Glutamatergic neuron (in vitro differentiated cells): Measurements from ENCODE around the gene POSTN. TPM values are rescaled to one million over a fixed set of nuclear protein-coding genes. Genes with fewer than 3 reads are reported as not detected.
"Not testable (repeated sequence)": the region's sequence is repeated elsewhere in the genome, so short reads cannot be mapped to it uniquely, and the experiment has no call there.

ENCODE experiments used
- DNase-seq: peaks from one replicate; pipeline ENCODE4 v3.0.0; 2022
- H3K27ac Mint-ChIP-seq: one replicate; pipeline ENCODE4 v1.8.0; 2020; ENCODE audit warnings: mild to moderate bottlenecking, mixed read lengths, inconsistent platforms; ENCODE audit not compliant: unreplicated experiment
- H3K27me3 Mint-ChIP-seq: one replicate; pipeline ENCODE4 v1.8.0; 2020; ENCODE audit warnings: mild to moderate bottlenecking, moderate library complexity, mixed read lengths, inconsistent platforms; ENCODE audit not compliant: unreplicated experiment
- H3K36me3 Mint-ChIP-seq: one replicate; pipeline ENCODE4 v1.8.0; 2020; ENCODE audit warnings: mild to moderate bottlenecking, mixed read lengths, inconsistent platforms; ENCODE audit not compliant: unreplicated experiment
- H3K4me1 Mint-ChIP-seq: one replicate; pipeline ENCODE4 v1.8.0; 2020; ENCODE audit warnings: mild to moderate bottlenecking, low read depth, mixed read lengths, inconsistent platforms; ENCODE audit not compliant: unreplicated experiment
- H3K4me3 Mint-ChIP-seq: one replicate; pipeline ENCODE4 v1.8.0; 2020; ENCODE audit warnings: mild to moderate bottlenecking, mixed read lengths, inconsistent platforms; ENCODE audit not compliant: unreplicated experiment
- H3K9me3 Mint-ChIP-seq: one replicate; pipeline ENCODE4 v1.8.0; 2020; ENCODE audit warnings: mild to moderate bottlenecking, moderate library complexity, mixed read lengths, inconsistent platforms; ENCODE audit not compliant: unreplicated experiment
- total RNA-seq: library from RNA; stranded (reverse); fragmentation: NEBNext Ultra II Directional; extraction: Animal tissue kit (Norgen Biotek cat#: 25700); gene quantifications from one replicate; pipeline ENCODE4 v1.2.1, GENCODE V29; 2021; ENCODE audit not compliant: unreplicated experiment
- TF ChIP-seq, protein P1 (sequence below): fragments of 200-600 bp; sonication (generic); IDR thresholded peaks from one replicate; pipeline ENCODE4 v1.5.0; 2021; ENCODE audit not compliant: partially characterized antibody, unreplicated experiment

Gene POSTN
- total RNA-seq, 1 donor from 2014 or later: 0.34 TPM

DNA sequence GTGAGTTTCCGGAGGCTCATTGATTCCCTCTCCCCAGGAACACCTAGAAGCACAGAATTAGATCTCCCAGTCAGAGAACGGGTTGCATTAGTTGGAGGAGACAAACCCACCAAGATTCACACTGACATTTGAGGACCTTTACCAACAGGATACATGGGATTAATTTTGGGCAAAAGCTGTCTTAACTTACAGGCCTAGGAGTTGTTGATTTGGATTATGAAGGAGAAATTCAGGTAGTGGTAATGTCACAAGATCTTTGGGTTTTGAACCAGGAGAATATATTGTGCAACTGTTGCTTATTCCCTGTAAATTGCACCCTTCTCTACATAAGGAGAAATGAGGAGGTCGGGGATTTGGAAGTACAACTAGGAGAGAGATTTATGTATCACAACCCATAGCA, 38.0 kb downstream of the POSTN start:
- H3K4me1 Mint-ChIP-seq: no peaks in the 10 kb centered on the region
- no peaks in the 10 kb centered on the region for H3K9me3 Mint-ChIP-seq
- TF ChIP-seq, protein P1, sequence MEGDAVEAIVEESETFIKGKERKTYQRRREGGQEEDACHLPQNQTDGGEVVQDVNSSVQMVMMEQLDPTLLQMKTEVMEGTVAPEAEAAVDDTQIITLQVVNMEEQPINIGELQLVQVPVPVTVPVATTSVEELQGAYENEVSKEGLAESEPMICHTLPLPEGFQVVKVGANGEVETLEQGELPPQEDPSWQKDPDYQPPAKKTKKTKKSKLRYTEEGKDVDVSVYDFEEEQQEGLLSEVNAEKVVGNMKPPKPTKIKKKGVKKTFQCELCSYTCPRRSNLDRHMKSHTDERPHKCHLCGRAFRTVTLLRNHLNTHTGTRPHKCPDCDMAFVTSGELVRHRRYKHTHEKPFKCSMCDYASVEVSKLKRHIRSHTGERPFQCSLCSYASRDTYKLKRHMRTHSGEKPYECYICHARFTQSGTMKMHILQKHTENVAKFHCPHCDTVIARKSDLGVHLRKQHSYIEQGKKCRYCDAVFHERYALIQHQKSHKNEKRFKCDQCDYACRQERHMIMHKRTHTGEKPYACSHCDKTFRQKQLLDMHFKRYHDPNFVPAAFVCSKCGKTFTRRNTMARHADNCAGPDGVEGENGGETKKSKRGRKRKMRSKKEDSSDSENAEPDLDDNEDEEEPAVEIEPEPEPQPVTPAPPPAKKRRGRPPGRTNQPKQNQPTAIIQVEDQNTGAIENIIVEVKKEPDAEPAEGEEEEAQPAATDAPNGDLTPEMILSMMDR: no peak
- DNase-seq: no peak
- no peaks in the 10 kb centered on the region for H3K36me3 Mint-ChIP-seq
- H3K4me3 Mint-ChIP-seq: no peak overlapping the region
- H3K27ac Mint-ChIP-seq: no peak overlapping the region
- H3K27me3 Mint-ChIP-seq: no peaks in the 10 kb centered on the region

DNA sequence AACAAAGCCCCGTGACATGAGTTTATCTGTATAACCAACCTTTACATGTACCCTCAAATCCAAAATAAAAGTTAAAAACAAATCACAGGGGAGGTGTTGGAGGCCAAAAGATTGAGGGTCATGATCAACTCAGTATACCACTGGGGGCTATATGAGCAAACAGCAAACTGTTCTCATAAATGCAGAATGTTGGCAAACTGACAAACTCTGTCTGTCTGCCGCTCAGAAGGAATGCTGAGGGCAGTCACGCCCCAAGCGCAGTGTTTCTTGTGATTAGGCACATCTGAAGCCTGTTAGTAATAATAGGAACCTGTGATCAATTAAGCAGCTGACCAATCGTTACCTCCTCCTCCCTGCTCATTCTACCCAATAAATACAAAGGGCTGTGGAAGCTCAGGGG, 39.8 kb downstream of the POSTN start:
- H3K9me3 Mint-ChIP-seq, H3K4me3 Mint-ChIP-seq, H3K4me1 Mint-ChIP-seq: not testable (repeated sequence)

DNA sequence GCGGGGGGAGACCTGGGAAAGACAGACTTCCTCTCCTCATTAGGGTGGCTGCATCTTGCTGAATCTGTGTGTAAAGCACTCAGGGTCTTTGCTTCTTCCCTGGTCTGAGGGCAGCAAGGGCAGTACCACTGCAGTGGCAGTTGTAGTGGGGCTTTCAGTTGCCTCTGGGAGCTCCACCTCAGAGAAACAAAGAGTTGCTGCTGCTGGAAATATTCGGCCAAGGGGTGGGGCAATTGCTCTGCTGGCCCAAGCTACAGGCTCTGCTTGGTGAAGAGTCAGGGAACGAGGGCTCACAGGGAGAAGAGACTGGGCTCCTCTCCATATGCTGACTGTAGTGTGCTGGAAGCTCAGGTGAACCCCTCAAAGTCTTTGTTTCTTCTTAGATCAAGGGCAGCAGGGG, 52.5 kb downstream of the POSTN start:
- no peak overlapping the region for H3K27ac Mint-ChIP-seq
- no peak for DNase-seq
- TF ChIP-seq, protein P1: no peak
- H3K4me1 Mint-ChIP-seq: no peaks in the 10 kb centered on the region
- H3K9me3 Mint-ChIP-seq: peaks cover 3% of the 10 kb centered on the region
- no peaks in the 10 kb centered on the region for H3K27me3 Mint-ChIP-seq
- no peak overlapping the region for H3K4me3 Mint-ChIP-seq
- H3K36me3 Mint-ChIP-seq: peaks cover 7% of the 10 kb centered on the region

More for the DNA sequence above, 39.8 kb downstream of the POSTN start:
- H3K27me3 Mint-ChIP-seq, DNase-seq, H3K27ac Mint-ChIP-seq, H3K36me3 Mint-ChIP-seq: not testable (repeated sequence)

DNA sequence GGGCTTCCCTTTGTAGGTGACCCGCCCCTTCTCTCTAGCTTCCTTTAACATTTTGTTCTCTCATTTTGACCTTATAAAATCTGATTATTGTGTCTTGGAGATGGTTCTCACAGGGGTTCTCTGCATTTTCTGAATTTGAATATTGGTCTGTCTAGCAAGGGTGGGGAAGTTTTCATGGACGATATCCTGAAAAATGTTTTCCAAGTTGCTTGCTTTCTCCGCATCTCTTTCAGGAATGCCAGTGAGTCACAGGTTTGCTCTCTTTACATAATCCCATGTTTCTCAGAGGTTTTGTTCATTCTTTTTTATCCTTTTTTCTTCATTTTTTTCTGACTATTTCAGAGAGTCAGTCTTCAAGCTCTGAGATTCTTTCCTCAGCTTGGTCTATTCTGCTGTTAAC, 53.6 kb downstream of the POSTN start:
- Mint-ChIP-seq H3K9me3 (peaks cover 3% of the 10 kb centered on the region), H3K36me3 (peaks cover 7% of the 10 kb centered on the region), H3K27ac (no peak overlapping the region), H3K4me3 (no peak overlapping the region), H3K4me1 (no peaks in the 10 kb centered on the region), H3K27me3 (no peaks in the 10 kb centered on the region)
- TF ChIP-seq, protein P1: no peak
- DNase-seq: no peak

DNA sequence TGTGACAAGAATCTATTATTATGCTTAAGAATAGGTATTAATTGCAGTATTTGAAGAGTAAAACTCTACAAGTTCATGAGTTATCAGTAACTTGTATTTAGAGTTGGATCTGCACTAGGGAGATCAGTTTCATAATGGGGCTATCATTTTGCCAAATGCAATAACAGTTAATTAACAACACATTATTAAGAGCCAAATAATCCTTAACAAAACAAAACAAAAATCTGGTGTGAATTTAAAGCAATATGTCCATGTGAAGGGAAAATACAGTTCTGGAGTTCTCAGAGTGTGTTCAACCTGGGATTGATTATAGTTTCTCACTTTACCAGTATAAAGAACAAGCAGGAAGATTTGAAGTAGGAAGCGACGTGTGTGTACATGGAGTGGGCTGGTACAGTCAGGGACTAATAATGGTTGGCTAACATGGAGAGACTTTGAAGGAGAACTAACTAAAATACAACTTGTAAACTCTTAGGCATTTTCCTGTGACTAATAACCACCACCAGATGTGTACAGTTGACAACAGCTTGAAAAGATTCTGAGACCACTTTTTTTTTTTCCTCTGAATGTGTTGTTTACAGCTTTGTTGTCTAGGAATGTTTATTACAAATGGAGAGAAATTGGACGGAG, 58.5 kb downstream of the POSTN start:
- Mint-ChIP-seq H3K4me1 (no peaks in the 10 kb centered on the region), H3K9me3 (no peaks in the 10 kb centered on the region), H3K4me3 (no peak overlapping the region), H3K27me3 (peaks cover 1% of the 10 kb centered on the region), H3K36me3 (no peaks in the 10 kb centered on the region), H3K27ac (no peak overlapping the region)
- no peak for DNase-seq
- TF ChIP-seq, protein P1: no peak

DNA sequence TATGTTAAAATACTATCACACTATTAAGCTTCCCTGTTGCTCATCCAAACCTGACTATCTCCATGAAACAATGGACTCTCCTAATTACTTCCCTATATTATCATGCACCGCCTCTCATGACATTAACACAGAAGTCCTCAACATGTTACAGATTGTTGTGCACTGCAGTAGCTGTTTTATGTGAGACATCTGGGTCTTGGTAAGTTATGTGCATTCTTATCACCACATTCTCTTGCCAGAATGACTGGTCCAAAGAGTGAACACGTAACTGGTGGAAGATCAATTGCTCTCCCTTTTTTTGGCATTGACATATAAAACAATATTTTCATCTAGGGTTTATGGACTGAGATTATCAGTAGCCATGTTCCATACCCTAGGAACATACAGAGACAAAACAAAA, 59.4 kb downstream of the POSTN start:
- Mint-ChIP-seq H3K4me3 (no peak overlapping the region), H3K9me3 (no peaks in the 10 kb centered on the region), H3K36me3 (no peaks in the 10 kb centered on the region), H3K27ac (no peak overlapping the region), H3K27me3 (peaks cover 3% of the 10 kb centered on the region), H3K4me1 (no peaks in the 10 kb centered on the region)
- TF ChIP-seq, protein P1: no peak
- no peak for DNase-seq
